NCI-H226 (cell line): ENCODE data around the gene PACRG.

Experiments
- DNase-seq: peaks from one replicate; pipeline ENCODE4 v3.0.0-alpha.2; 2015

PACRG gene

GRCh38 chr6:162710936-162711335 is 16.8 kb upstream of the PACRG start:
- DNase-seq: no peak

DNA sequence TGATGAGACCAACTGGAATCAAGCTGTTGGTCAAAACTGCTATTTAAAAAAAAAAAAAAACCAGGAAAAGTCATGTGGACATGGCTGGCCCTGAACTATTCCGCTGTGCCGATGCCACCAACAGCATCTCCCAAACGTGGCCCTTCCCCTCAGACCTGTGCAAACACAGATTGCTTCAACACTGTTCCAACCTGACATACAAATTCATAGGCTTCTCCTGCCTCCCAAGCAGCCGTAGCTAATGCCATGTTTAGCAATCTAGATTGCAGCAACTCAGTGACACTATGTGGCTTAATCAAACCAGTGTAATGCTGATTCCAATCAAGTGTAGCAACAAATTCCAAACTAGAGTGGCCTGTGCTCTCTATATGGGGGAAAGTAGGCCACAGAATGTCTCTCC is 16.4 kb upstream of the PACRG start:
- no peak for DNase-seq

DNA sequence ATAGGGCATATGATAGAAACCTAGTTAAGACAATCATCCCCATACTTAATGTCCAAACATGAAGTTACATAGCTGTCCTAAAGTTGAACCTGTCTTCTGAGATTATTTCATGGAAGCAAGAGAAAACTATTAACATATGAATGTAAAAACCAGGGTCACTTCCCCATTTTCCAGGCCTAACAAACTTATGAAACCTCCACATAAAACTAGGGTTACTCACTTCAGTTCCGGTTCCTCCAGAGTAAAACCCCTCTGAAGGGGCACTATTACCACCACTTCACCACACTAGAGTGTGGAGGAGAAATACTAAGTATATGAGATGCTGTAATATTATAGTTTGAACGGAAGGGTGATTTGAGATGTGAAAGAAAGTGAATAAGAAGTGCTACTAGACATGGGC is 15.1 kb upstream of the PACRG start:
- no peak for DNase-seq

DNA sequence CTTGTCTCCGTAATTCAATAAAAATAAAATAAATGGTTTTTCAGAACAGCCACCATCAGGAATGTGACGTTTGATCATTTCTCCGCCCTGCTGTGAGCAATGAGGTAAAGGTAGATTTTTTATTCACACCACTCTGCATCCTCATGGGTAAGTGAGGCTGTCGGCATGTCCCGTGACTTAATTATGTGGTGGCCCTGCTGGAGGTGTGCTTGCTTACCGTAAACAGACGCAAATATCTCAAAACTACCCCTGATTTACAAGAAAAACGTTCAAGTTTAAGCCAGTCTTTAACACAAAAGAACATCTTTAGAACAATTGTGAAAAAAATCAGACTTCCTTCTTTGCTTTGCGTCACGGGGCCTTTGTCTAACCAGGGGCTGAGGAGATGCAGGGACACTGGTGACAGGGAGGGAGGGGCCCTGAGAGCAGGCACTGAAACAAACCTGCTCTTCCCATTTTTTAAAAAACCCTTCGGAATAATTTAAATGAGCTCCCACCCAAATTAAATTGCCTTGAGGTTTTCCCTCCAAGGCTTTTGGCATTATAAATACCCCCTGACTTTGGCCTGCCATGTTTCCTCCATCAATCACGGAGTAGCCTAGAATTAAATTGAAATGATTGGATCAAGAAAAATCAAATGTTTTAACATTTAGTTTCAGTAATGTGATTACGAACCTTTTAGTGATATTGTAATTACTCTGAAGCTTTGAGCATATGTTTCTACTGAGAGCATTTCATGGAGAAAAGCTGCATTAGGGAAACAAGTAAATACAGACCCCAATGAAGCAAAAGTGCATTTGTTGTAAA is 13.6 kb upstream of the PACRG start:
- DNase-seq: no peak

DNA sequence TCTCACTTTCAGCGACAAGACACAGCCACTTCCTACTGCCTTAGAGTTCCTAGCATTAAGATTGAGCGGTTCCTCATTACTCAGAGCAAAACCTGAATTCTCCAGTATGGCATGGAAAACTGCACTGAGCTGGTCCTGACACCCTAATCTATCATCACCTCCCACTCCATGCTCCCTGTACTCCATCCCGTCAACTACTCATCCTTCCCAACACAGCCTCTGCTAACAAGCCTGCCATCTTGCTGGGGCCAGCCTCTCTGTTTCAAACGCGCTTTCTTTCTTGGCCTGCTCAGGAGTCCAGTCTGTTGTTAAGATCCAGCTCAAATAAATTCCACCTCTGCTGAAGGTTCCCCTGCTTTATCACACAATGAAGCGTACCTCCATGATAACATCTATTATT is 12.2 kb upstream of the PACRG start:
- DNase-seq: no peak

- no peak for DNase-seq
Measured at GRCh38 chr6:162719528-162719927, 8.2 kb upstream of the PACRG start.

DNA sequence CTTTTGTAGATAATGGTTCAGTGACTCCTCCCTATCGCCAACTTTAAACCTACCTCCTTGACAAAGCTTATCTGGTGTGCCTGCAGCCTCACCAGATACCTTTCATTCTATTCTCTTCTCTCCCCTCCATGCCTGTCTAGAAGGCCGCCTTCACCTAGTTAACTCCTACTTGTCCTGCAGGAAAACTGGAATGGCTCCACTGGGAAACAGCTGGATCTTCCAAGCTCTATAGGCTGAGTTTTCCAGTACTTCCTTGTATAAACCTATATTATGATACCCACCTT is 6.4 kb upstream of the PACRG start:
- no peak for DNase-seq

DNA sequence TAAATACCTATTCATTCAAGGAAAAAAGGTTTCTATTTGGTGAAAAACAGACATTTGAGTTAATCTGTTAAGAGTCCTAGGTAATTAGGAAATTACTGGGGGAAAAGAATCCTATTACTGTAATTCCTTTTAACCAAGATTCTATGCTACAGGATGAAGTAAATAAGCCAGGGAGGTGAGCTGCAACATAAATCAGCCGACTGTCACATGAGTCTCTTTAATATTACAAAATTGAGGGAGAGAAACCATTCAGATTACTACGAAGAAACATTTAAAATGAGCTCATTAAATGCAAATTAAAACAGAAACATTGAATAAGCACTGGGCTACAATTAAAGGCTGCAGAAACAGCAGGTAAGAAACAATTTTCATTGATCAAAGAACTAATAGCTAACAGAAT is 5.5 kb upstream of the PACRG start:
- no peak for DNase-seq

DNA sequence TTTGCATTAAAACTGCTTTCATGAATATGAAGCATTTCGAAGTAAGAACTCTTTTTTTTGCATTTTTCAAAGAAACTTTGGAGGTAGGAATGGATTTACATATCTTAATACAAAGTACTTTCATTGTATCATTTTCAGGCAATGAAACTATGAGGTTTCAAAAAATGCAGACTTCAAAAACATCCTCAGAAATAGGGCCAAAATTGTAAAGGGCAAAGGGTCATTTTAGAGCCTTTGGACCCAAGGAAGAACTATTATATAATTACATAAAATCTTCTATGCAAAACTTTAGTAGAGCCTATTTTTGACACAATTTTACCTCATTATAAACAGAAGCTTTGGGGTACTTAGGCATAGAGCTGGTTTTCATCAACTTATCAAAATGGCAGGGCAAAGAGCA is 5.1 kb upstream of the PACRG start:
- DNase-seq: no peak

DNA sequence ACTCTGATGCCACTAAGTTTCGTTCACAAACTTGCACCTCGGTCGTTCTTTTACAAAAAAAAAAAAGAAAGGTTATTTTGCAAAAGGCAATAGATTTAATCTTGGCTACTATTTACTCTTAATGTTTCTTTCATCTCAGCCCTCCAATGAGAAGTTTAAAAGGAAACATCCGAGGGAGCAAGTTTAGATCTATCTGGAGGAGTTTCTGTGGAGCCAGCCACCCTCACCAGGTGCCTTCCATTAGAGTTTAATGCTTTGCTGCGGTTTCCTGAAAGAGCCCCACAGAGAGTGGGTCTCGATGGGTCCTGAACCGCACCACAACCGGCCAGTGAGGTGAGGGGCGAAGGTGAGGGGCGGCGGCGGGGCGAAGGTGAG is 840 bp upstream of the PACRG start:
- DNase-seq: no peak

DNA sequence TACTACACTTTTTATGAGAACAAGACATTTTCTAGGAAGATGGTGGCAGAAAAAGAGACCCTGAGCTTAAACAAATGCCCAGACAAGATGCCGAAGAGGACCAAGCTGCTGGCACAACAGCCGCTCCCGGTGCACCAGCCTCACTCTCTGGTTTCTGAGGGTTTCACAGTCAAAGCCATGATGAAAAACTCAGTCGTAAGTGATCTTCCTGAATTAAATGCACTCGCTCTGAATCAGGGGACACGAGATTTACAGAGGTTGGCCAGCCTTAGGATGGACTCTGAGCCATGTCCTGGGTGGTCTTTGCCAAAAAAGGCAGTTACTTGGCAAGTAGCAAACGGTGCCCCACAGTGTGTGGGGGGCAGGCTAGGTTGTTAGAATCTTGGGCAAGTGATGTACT is 423 bp downstream of the PACRG start:
- DNase-seq: no peak

- DNase-seq: no peak
Measured at GRCh38 chr6:162728706-162729105, 932 bp downstream of the PACRG start.

- DNase-seq: no peak
Measured at GRCh38 chr6:162730502-162730901, 2.7 kb downstream of the PACRG start.

GRCh38 chr6:162733489-162733888 is 5.7 kb downstream of the PACRG start:
- DNase-seq: no peak

DNA sequence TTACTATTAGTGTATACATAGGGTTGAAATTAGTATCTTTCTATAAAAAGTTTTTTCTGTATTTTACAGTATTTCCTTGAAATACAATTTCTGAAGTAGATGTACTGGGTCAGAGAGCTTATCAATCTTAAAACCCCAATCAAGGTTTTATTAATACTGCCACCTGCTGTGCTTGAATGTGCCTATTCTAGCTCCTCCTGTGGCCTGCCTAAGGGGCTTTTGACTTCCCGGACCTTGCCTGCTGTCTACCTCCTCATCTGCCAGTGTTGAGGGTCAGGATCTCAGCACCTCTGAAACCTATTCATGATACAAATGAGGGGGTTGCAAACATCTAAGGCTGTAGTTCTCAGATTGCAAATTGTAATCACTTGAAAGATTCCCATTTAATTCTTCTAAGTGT is 9.2 kb downstream of the PACRG start:
- DNase-seq: no peak

DNA sequence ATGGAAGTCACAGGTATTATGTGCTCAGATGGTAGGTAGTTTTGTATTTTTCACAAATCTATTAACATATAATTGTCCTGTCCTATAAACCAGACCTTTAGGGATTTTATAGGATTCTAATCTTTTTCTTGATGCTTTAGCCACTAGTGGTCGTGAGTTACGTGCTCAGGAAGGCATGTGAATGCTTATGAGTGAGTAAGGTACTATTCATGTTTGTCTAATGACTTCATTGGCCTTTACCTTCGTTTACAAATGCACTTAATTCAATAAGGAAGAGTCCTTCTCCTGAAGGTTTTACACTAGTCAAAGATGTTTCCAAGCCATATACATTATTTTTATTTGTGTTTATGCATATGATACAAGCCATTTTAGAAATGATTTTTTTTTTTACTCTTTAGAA is 23.0 kb downstream of the PACRG start:
- no peak for DNase-seq

DNA sequence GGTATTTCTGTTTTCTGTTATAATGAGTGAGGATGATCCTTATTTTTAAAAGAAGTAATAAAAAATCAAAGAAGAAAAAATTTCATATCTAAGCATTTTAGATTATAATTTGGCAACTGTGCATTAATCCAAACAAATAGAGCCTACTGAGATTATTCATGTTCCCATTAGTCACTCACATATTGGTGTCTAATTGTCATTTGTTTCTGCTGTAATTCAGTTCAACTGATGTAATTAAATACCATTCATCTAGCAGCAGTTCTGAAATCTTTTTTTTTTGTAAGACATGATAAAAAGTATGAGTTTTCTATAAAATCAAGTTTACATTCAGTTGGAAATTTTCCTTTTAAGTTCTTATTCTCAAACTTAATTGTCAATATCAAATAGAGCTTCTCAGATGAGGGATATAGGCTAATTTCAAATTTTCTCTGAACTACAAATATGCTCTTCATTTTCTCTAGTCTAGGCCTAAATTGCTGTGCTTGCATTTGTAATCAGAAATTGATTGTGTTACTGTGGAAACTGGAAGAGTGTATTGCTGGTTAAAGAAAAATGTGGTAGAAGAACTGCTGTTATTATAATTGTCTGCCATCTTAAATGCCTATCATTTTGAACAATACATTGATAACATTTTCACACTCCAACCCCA is 23.6 kb downstream of the PACRG start:
- no peak for DNase-seq

GRCh38 chr6:162753775-162754174 is 26.0 kb downstream of the PACRG start:
- DNase-seq: no peak

DNA sequence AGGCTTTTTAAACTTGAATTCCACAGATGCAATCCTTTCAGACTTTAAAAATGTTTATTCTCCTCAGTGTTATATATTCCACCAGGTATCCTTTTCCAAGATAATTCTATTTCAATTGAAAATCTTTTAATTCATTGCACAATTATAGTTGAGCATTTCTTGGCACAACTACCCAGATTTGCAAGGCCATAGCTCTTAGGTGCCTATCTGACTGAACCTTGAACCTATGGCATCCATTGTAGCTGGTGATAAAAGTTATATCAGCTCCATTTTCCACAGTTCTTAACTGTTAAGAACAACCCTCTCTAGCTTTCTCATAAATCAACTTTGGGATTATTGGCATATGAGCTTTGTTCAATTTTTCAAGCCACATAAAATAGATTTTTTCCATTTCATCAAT is 42.4 kb downstream of the PACRG start:
- no peak for DNase-seq

- DNase-seq: no peak
Measured at GRCh38 chr6:162770955-162771354, 43.2 kb downstream of the PACRG start.

- DNase-seq: no peak
Measured at GRCh38 chr6:162772466-162772865, 44.7 kb downstream of the PACRG start.

- no peak for DNase-seq
Measured at GRCh38 chr6:162773996-162774395, 46.2 kb downstream of the PACRG start.

DNA sequence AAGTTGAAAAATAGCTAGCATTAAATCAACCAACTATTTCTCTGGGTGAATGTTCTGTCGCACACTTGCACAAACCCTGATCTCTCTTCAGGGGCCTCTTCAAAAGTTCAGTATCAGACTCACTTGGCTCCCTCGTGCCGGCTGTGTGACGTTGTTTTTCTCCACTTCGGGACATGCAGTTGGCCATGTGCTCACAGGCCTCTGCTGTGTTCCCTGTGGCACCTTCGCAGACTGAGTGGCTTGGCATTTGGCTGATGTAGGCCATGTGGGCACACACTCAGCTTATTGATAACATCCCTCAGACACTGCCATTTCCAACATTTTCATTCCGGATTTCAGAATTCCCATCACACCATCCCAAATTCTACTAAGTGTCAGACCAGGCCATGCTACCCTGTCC is 49.3 kb downstream of the PACRG start:
- no peak for DNase-seq

- no peak for DNase-seq
Measured at GRCh38 chr6:162778603-162779002, 50.8 kb downstream of the PACRG start.

DNA sequence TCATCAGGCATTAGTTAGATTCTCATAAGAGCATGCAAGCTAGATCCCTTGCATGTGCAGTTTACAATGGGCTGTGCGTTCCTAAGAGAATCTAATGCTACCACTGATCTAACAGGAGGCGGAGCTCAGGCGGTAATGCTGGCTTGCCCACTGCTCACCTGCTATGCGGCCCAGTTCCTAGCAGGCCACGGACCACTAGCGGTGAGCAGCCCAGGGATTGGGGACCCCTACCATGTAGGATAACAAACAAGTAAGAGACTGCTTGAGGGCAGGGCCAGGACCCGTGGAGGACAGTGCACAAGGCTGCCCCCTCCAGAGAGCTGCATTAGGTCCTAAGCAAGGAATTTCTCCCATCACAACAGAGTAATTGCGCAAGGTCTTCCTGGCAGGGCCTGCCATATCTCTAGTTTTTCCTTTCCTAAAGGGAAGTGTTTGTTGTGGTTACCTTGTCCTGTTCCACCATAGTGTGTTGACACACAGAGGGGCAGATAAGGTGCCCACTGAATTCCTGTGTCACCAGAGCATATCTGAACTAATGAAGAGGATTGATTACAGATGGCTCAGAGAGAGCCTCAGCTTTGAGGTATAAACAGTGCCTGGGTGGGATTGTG is 58.0 kb downstream of the PACRG start:
- no peak for DNase-seq
